Glutamatergic neuron (in vitro differentiated cells): ENCODE measurements around the gene RAB28. TPM values are rescaled to one million over a fixed set of nuclear protein-coding genes. Genes with fewer than 3 reads are reported as not detected.

Experiments
- DNase-seq: peaks from one replicate; pipeline ENCODE4 v3.0.0; 2022
- H3K27ac Mint-ChIP-seq: one replicate; pipeline ENCODE4 v1.8.0; 2020; ENCODE audit warnings: mild to moderate bottlenecking, mixed read lengths, inconsistent platforms; ENCODE audit not compliant: unreplicated experiment
- H3K27me3 Mint-ChIP-seq: one replicate; pipeline ENCODE4 v1.8.0; 2020; ENCODE audit warnings: mild to moderate bottlenecking, moderate library complexity, mixed read lengths, inconsistent platforms; ENCODE audit not compliant: unreplicated experiment
- H3K36me3 Mint-ChIP-seq: one replicate; pipeline ENCODE4 v1.8.0; 2020; ENCODE audit warnings: mild to moderate bottlenecking, mixed read lengths, inconsistent platforms; ENCODE audit not compliant: unreplicated experiment
- H3K4me1 Mint-ChIP-seq: one replicate; pipeline ENCODE4 v1.8.0; 2020; ENCODE audit warnings: mild to moderate bottlenecking, low read depth, mixed read lengths, inconsistent platforms; ENCODE audit not compliant: unreplicated experiment
- H3K4me3 Mint-ChIP-seq: one replicate; pipeline ENCODE4 v1.8.0; 2020; ENCODE audit warnings: mild to moderate bottlenecking, mixed read lengths, inconsistent platforms; ENCODE audit not compliant: unreplicated experiment
- H3K9me3 Mint-ChIP-seq: one replicate; pipeline ENCODE4 v1.8.0; 2020; ENCODE audit warnings: mild to moderate bottlenecking, moderate library complexity, mixed read lengths, inconsistent platforms; ENCODE audit not compliant: unreplicated experiment
- total RNA-seq: library from RNA; stranded (reverse); fragmentation: NEBNext Ultra II Directional; extraction: Animal tissue kit (Norgen Biotek cat#: 25700); gene quantifications from one replicate; pipeline ENCODE4 v1.2.1, GENCODE V29; 2021; ENCODE audit not compliant: unreplicated experiment
- TF ChIP-seq, protein P1 (sequence below): fragments of 200-600 bp; sonication (generic); IDR thresholded peaks from one replicate; pipeline ENCODE4 v1.5.0; 2021; ENCODE audit not compliant: partially characterized antibody, unreplicated experiment

RAB28 gene
- total RNA-seq, 1 donor from 2014 or later: 12.7 TPM

DNA sequence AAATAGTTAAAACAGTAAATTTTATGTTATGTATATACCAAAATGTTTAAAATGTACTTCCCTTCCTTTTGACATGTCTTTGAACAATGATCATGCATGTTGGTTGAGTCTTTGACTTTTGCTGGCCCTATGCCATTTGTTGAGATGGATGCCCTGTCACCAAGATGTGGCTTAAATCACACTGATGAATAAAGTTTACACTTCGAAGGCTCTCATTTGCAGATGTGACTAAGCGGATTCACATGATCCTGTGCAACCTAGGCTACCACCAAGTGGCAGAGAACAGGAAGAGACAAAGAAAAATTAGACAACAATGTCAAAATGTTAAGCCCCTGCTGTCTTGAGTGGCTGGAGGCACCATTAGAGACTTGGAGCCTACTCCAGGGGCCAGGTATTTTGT is 139.9 kb downstream of the RAB28 start:
- no peak for DNase-seq
- TF ChIP-seq, protein P1, sequence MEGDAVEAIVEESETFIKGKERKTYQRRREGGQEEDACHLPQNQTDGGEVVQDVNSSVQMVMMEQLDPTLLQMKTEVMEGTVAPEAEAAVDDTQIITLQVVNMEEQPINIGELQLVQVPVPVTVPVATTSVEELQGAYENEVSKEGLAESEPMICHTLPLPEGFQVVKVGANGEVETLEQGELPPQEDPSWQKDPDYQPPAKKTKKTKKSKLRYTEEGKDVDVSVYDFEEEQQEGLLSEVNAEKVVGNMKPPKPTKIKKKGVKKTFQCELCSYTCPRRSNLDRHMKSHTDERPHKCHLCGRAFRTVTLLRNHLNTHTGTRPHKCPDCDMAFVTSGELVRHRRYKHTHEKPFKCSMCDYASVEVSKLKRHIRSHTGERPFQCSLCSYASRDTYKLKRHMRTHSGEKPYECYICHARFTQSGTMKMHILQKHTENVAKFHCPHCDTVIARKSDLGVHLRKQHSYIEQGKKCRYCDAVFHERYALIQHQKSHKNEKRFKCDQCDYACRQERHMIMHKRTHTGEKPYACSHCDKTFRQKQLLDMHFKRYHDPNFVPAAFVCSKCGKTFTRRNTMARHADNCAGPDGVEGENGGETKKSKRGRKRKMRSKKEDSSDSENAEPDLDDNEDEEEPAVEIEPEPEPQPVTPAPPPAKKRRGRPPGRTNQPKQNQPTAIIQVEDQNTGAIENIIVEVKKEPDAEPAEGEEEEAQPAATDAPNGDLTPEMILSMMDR: no peak
- Mint-ChIP-seq H3K27ac (no peak overlapping the region), H3K9me3 (no peaks in the 10 kb centered on the region), H3K4me3 (no peak overlapping the region), H3K4me1 (no peaks in the 10 kb centered on the region), H3K27me3 (no peaks in the 10 kb centered on the region), H3K36me3 (no peaks in the 10 kb centered on the region)

GRCh38 chr4:13340672-13341071 is 143.5 kb downstream of the RAB28 start:
- no peak overlapping the region for H3K27ac Mint-ChIP-seq
- no peak for DNase-seq
- H3K4me1 Mint-ChIP-seq: no peaks in the 10 kb centered on the region
- H3K36me3 Mint-ChIP-seq: peaks cover 9% of the 10 kb centered on the region
- TF ChIP-seq, protein P1: no peak
- H3K9me3 Mint-ChIP-seq: no peaks in the 10 kb centered on the region
- no peak overlapping the region for H3K4me3 Mint-ChIP-seq
- H3K27me3 Mint-ChIP-seq: peaks cover 1% of the 10 kb centered on the region

- Mint-ChIP-seq H3K27ac (no peak overlapping the region), H3K36me3 (peaks cover 2% of the 10 kb centered on the region), H3K9me3 (no peaks in the 10 kb centered on the region), H3K4me3 (no peak overlapping the region), H3K27me3 (no peaks in the 10 kb centered on the region), H3K4me1 (no peaks in the 10 kb centered on the region)
- TF ChIP-seq, protein P1: no peak
- no peak for DNase-seq
Measured at GRCh38 chr4:13331827-13332226, 152.3 kb downstream of the RAB28 start.

DNA sequence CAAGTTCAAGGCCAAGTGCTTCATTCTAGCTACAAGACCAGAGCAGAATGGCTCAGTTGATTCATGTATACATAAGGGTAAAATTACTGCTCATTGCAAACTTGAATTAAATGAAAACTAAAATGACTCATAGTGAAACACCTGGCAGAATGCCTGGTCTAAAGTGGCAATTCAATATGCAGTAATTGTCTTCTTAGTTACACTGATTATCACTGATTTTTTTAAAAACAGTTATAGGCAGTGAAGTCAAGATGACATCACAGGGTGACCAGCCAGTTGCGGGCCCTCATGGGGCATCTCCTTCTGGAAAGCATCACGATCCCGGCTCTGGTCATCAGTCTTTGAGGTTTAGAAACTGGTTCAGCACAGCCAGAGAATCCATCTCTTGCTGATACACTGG is 154.2 kb downstream of the RAB28 start:
- no peak overlapping the region for H3K27ac Mint-ChIP-seq
- DNase-seq: no peak
- no peaks in the 10 kb centered on the region for H3K9me3 Mint-ChIP-seq
- TF ChIP-seq, protein P1: no peak
- H3K4me1 Mint-ChIP-seq: no peaks in the 10 kb centered on the region
- no peaks in the 10 kb centered on the region for H3K36me3 Mint-ChIP-seq
- H3K4me3 Mint-ChIP-seq: no peak overlapping the region
- H3K27me3 Mint-ChIP-seq: no peaks in the 10 kb centered on the region

GRCh38 chr4:13329340-13329850 is 154.7 kb downstream of the RAB28 start:
- no peaks in the 10 kb centered on the region for H3K4me1 Mint-ChIP-seq
- TF ChIP-seq, protein P1: no peak
- no peak for DNase-seq
- no peak overlapping the region for H3K4me3 Mint-ChIP-seq
- H3K36me3 Mint-ChIP-seq: no peaks in the 10 kb centered on the region
- H3K9me3 Mint-ChIP-seq: no peaks in the 10 kb centered on the region
- no peaks in the 10 kb centered on the region for H3K27me3 Mint-ChIP-seq
- H3K27ac Mint-ChIP-seq: no peak overlapping the region
